Activated CD4-positive, CD25-positive, alpha-beta regulatory T cell (primary cell): Measurements from ENCODE around the gene TRIO.

Experiments used
- DNase-seq, 4 experiments: peaks; one replicate each; lab custom pipeline; 2025; lab: John Stamatoyannopoulos, UW

The TRIO gene

GRCh38 chr5:14487897-14488570 lies 344.9 kb downstream of the TRIO start:
- no peak for DNase-seq

- DNase-seq: no peak
These were observed 345.6 kb downstream of the TRIO start for GRCh38 chr5:14488709-14489108.

GRCh38 chr5:14489643-14490042 lies 346.5 kb downstream of the TRIO start:
- no peak for DNase-seq

GRCh38 chr5:14490309-14490711 lies 347.2 kb downstream of the TRIO start:
- DNase-seq: no peak

GRCh38 chr5:14491015-14491915 lies 348.1 kb downstream of the TRIO start:
- DNase-seq: no peak

- DNase-seq: no peak
These were observed 349.3 kb downstream of the TRIO start for GRCh38 chr5:14492331-14492964.

- no peak for DNase-seq
These were observed 352.2 kb downstream of the TRIO start for GRCh38 chr5:14495301-14495700.

GRCh38 chr5:14497311-14497710 lies 354.2 kb downstream of the TRIO start:
- no peak for DNase-seq

GRCh38 chr5:14501353-14502293 lies 358.5 kb downstream of the TRIO start:
- DNase-seq: no peak

- DNase-seq: no peak
These were observed 359.1 kb downstream of the TRIO start for GRCh38 chr5:14502294-14502690.

- DNase-seq: no peak
These were observed 360.0 kb downstream of the TRIO start for GRCh38 chr5:14503017-14503680.

GRCh38 chr5:14503681-14504331 lies 360.7 kb downstream of the TRIO start:
- DNase-seq: no peak

- DNase-seq: no peak
These were observed 361.2 kb downstream of the TRIO start for GRCh38 chr5:14504332-14504727.

- no peak for DNase-seq
These were observed 361.7 kb downstream of the TRIO start for GRCh38 chr5:14504816-14505215.

- no peak for DNase-seq
These were observed 362.4 kb downstream of the TRIO start for GRCh38 chr5:14505310-14506139.

- DNase-seq: no peak
These were observed 363.0 kb downstream of the TRIO start for GRCh38 chr5:14506140-14506538.

GRCh38 chr5:14506661-14507060 lies 363.5 kb downstream of the TRIO start:
- no peak for DNase-seq

- no peak for DNase-seq
These were observed 364.2 kb downstream of the TRIO start for GRCh38 chr5:14507156-14507941.

GRCh38 chr5:14508046-14508445 lies 364.9 kb downstream of the TRIO start:
- DNase-seq: no peak
